Measurements from ENCODE around the gene NAPA.

DNA sequence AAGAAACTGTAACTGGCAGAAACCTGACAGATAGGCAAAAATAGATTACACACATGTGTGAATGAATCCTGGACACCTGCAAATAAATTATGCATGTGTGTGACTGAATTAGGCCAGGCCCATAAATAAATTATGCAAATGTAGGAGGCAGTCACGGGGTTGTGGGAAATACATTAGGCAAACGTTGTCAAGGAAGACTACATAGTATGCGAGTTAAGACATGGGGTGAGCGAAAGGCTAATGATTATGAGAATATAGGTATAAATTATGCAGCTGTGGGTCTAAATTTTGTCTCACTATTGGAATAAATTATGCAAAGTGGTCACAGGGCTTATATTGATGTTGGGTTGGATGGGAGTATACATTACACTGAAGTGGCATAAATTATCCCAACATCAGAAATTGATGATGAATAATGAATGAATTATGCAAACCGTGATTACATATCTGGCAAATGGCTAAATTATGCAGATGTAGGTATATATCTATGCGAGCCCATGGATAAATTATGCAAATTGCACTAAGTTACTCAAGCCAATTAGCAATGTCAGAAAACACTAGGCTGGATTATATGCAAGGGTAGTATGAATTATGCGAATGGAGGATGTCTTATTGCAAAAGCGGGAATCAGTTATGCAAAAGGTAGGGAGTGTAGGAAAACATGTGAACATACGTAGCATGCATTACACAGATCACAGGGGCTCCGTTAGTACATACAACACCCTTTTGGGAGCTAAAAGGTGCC, 50.0 kb downstream of the NAPA start:
- TF ChIP-seq, protein P1, sequence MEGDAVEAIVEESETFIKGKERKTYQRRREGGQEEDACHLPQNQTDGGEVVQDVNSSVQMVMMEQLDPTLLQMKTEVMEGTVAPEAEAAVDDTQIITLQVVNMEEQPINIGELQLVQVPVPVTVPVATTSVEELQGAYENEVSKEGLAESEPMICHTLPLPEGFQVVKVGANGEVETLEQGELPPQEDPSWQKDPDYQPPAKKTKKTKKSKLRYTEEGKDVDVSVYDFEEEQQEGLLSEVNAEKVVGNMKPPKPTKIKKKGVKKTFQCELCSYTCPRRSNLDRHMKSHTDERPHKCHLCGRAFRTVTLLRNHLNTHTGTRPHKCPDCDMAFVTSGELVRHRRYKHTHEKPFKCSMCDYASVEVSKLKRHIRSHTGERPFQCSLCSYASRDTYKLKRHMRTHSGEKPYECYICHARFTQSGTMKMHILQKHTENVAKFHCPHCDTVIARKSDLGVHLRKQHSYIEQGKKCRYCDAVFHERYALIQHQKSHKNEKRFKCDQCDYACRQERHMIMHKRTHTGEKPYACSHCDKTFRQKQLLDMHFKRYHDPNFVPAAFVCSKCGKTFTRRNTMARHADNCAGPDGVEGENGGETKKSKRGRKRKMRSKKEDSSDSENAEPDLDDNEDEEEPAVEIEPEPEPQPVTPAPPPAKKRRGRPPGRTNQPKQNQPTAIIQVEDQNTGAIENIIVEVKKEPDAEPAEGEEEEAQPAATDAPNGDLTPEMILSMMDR (IDR thresholded peaks at IDR 0.05) = no peak
- no peak for TF ChIP-seq POLR2A (IDR thresholded peaks at IDR 0.05)
